GM12878 (cell line): Measurements from ENCODE around the gene AOPEP. TPM values are rescaled to one million over a fixed set of nuclear protein-coding genes. Genes with fewer than 3 reads are reported as not detected.
A peak's percentile ranks its signal among the peaks of the same experiment; 100 is the strongest.

Experiments
- ATAC-seq: fragments of 200-7000 bp; cut with Tn5 transposase; 3 replicates; pipeline ENCODE4 v1.9.1; 2020; ENCODE audit warnings: mild to moderate bottlenecking, moderate library complexity
- BruUV-seq: library from RNA; stranded (reverse); fragments of 400-500 nt; replicated peaks from 2 replicates; lab custom pipeline; 2021; lab: Mats Ljungman, UMichigan
- CTCF ChIA-PET: fragments of 300-600 bp; sonication (Branson Sonifier 250); formaldehyde crosslinking; extraction: SDS; loops from one replicate; lab custom pipeline; 2021; ENCODE audit warnings: inconsistent platforms; lab: Yijun Ruan, JAX
- POLR2A ChIA-PET: fragments of 350-600 bp; formaldehyde crosslinking; extraction: SDS; loops from one replicate; lab custom pipeline; 2021; ENCODE audit warnings: inconsistent platforms; lab: Charles Lee
- RAD21 ChIA-PET: fragments of 300-600 bp; sonication (Branson Sonifier 250); formaldehyde crosslinking; loops from one replicate; lab custom pipeline; 2023; ENCODE audit warnings: antibody characterized with exemption; ENCODE audit not compliant: unreplicated experiment; lab: Charles Lee
- SMC1A ChIA-PET: fragments of 300-600 bp; sonication (Branson Sonifier 250); formaldehyde crosslinking; loops from one replicate; lab custom pipeline; 2023; ENCODE audit not compliant: unreplicated experiment, uncharacterized antibody; lab: Charles Lee
- DNase-seq: peaks from one replicate; pipeline ENCODE4 v3.0.0-alpha.2; 2011; ENCODE audit warnings: low read depth, low spot score
- FAIRE-seq: peaks from 3 replicates; lab custom pipeline; 2011; peaks lifted over from hg19 to GRCh38; lab: Jason Lieb, UNC
- H2AFZ ChIP-seq: 2 replicates; pipeline ENCODE4 v1.6.0; 2011; ENCODE audit warnings: low read depth, low read length, control low read depth; ENCODE audit not compliant: control insufficient read depth
- H3K27ac ChIP-seq: 2 replicates; pipeline ENCODE4 v1.5.1; 2011; ENCODE audit warnings: control low read depth; ENCODE audit not compliant: control insufficient read depth, insufficient read depth
- H3K27me3 ChIP-seq, 2 experiments: replicated peaks in 1 of 2; 2 replicates each; pipeline versions ENCODE4 v1.6.0 to v1.6.1; 2011; ENCODE audit warnings: low read length in 1 of 2; ENCODE audit not compliant: control insufficient read depth in 2 of 2, insufficient read depth in 2 of 2
- H3K36me3 ChIP-seq, 2 experiments: 2 replicates each; pipeline ENCODE4 v1.5.1; 2011; ENCODE audit warnings: low read length in 1 of 2; ENCODE audit not compliant: control insufficient read depth in 2 of 2, insufficient read depth in 2 of 2
- H3K4me1 ChIP-seq: 2 replicates; pipeline ENCODE4 v1.6.1; 2011; ENCODE audit warnings: mild to moderate bottlenecking, low read length, moderate library complexity, mixed read lengths; ENCODE audit not compliant: control insufficient read depth, insufficient read depth
- H3K4me2 ChIP-seq: 2 replicates; pipeline ENCODE4 v1.6.0; 2011; ENCODE audit warnings: control low read depth; ENCODE audit not compliant: control insufficient read depth, insufficient read depth
- H3K4me3 ChIP-seq: fragments of 200-600 bp; sonication (generic); 2 replicates; pipeline ENCODE4 v1.5.1; 2016
- H3K79me2 ChIP-seq: 2 replicates; pipeline ENCODE4 v1.6.0; 2011; ENCODE audit warnings: low read length; ENCODE audit not compliant: control insufficient read depth, insufficient read depth
- H3K9ac ChIP-seq: 2 replicates; pipeline ENCODE4 v1.8.0; 2011; ENCODE audit warnings: low read length, control low read depth, mixed read lengths; ENCODE audit not compliant: control insufficient read depth, insufficient read depth
- H3K9me3 ChIP-seq: replicated peaks from 3 replicates; pipeline ENCODE4 v1.5.1; 2011; ENCODE audit warnings: mild to moderate bottlenecking, low read length; ENCODE audit not compliant: control insufficient read depth, insufficient read depth
- H4K20me1 ChIP-seq: 2 replicates; pipeline ENCODE4 v1.6.0; 2011; ENCODE audit not compliant: control insufficient read depth, insufficient read depth
- ATF7 ChIP-seq: fragments of 450-650 bp; IDR thresholded peaks from 2 replicates; pipeline ENCODE4 v1.6.1; 2016; ENCODE audit warnings: low read depth, mild to moderate bottlenecking
- BMI1 ChIP-seq: fragments of 450-650 bp; IDR thresholded peaks from 2 replicates; pipeline ENCODE4 v1.6.1; 2016; ENCODE audit warnings: mild to moderate bottlenecking, moderate library complexity, borderline replicate concordance
- EP300 ChIP-seq, 2 experiments: fragments of 150-350 bp in 1 of 2; IDR thresholded peaks; 2 replicates each; pipeline ENCODE4 v1.6.1; 2011 to 2012; ENCODE audit warnings: low read depth in 2 of 2, low read length in 2 of 2, borderline replicate concordance in 1 of 2, improper control_type of control experiment in 1 of 2, inconsistent platforms in 1 of 2; ENCODE audit not compliant: control insufficient read depth in 1 of 2
- FOXK2 ChIP-seq: fragments of 450-650 bp; IDR thresholded peaks from 2 replicates; pipeline ENCODE4 v1.6.1; 2017; ENCODE audit warnings: mild to moderate bottlenecking, moderate library complexity
- GATAD2B ChIP-seq: fragments of 450-650 bp; conservative IDR thresholded peaks from 2 replicates; pipeline ENCODE4 v1.6.1; 2017; ENCODE audit warnings: low read depth, mild to moderate bottlenecking, moderate library complexity
- HDAC6 ChIP-seq: fragments of 200-600 bp; sonication (generic); IDR thresholded peaks from one replicate; pipeline ENCODE4 v1.8.0; 2017; ENCODE audit warnings: antibody characterized with exemption; ENCODE audit not compliant: unreplicated experiment
- JUND ChIP-seq: IDR thresholded peaks from 2 replicates; pipeline ENCODE4 v1.6.1; 2012; ENCODE audit warnings: low read depth, mild to moderate bottlenecking, low read length, improper control_type of control experiment, moderate library complexity
- MYB ChIP-seq: fragments of 150-350 bp; IDR thresholded peaks from 2 replicates; pipeline ENCODE4 v1.6.1; 2014; ENCODE audit warnings: mild to moderate bottlenecking, low read depth, low read length, borderline replicate concordance
- NFYA ChIP-seq: IDR thresholded peaks from 2 replicates; pipeline ENCODE4 v1.6.1; 2011; ENCODE audit warnings: low read depth, mild to moderate bottlenecking, low read length, improper control_type of control experiment, borderline replicate concordance
- PML ChIP-seq: IDR thresholded peaks from 2 replicates; pipeline ENCODE4 v1.6.1; 2012; ENCODE audit warnings: low read length, inconsistent platforms
- SIX5 ChIP-seq: IDR thresholded peaks from 2 replicates; pipeline ENCODE4 v1.6.1; 2011; ENCODE audit warnings: mild to moderate bottlenecking, low read depth, low read length, moderate library complexity; ENCODE audit not compliant: severe bottlenecking
- SP1 ChIP-seq: IDR thresholded peaks from one replicate; pipeline ENCODE4 v1.6.1; 2011; ENCODE audit warnings: low read depth, low read length
- TAF1 ChIP-seq: IDR thresholded peaks from 2 replicates; pipeline ENCODE4 v1.6.1; 2011; ENCODE audit warnings: mild to moderate bottlenecking, low read depth, low read length, borderline replicate concordance
- TARDBP ChIP-seq: IDR thresholded peaks from 2 replicates; pipeline ENCODE4 v1.6.1; 2016; ENCODE audit warnings: borderline replicate concordance
- WGBS: methylation state at CpG from one replicate; pipeline ENCODE4 v1.1.6; 2016; ENCODE audit warnings: low lambda C conversion rate; ENCODE audit not compliant: insufficient replicate concordance, insufficient coverage; ENCODE audit errors: missing lambda C conversion rate; 5-methylcytosine and 5-hydroxymethylcytosine counted together
- in situ Hi-C: fragments of 300-500 bp; cut with MboI; formaldehyde crosslinking; loops from 9 replicates; pipeline ENCODE4 v1.14.3; 2018; ENCODE audit warnings: mixed read lengths
- intact Hi-C: fragments of 100-400 bp; cut with micrococcal nuclease; formaldehyde crosslinking; loops from one replicate; pipeline ENCODE4 v1.14.2; 2022; ENCODE audit not compliant: unreplicated experiment
- polyA plus RNA-seq, 11 experiments: library from polyadenylated mRNA; depleted of rRNA in 4 of 11; unstranded in 6 of 11; stranded (reverse) in 5 of 11; fragments of >200 nt; fragmentation: Nextera tagmentation in 4 of 11; fragmentation: Illumina TruSeq in 1 of 11; extraction: Ambion mirVana in 4 of 11; extraction: Trizol in 1 of 11; gene quantifications; 1 replicate in 1 of 11; 2 replicates in 10 of 11; pipeline versions ENCODE4 v1.2.1 to v1.2.3, GENCODE V29; 2011 to 2016; ENCODE audit warnings: inconsistent platforms in 2 of 11, missing spikeins in 2 of 11, low read depth in 1 of 11
- total RNA-seq, 4 experiments: library from RNA; depleted of rRNA in 3 of 4; stranded (reverse); fragments of >200 nt in 3 of 4; fragmentation: Illumina TruSeq in 1 of 4; extraction: Trizol in 1 of 4; gene quantifications; 2 replicates each; pipeline versions ENCODE4 v1.2.1 to v1.2.3, GENCODE V29; 2013 to 2021
- TF ChIP-seq, protein P1 (sequence below): fragments of 450-650 bp; IDR thresholded peaks from 2 replicates; pipeline ENCODE4 v1.6.1; 2016; ENCODE audit warnings: mild to moderate bottlenecking, moderate library complexity, borderline replicate concordance
- TF ChIP-seq, protein P2 (sequence below): IDR thresholded peaks from 2 replicates; pipeline ENCODE4 v1.6.1; 2012; ENCODE audit warnings: mild to moderate bottlenecking, low read depth, low read length

AOPEP gene
- total and polyA plus RNA-seq, 10 of the 15 experiments (the other 5 are each of a cell fraction or from before 2014, with no cell fraction given): 2.3 to 16.9 (median 10.1) TPM

DNA sequence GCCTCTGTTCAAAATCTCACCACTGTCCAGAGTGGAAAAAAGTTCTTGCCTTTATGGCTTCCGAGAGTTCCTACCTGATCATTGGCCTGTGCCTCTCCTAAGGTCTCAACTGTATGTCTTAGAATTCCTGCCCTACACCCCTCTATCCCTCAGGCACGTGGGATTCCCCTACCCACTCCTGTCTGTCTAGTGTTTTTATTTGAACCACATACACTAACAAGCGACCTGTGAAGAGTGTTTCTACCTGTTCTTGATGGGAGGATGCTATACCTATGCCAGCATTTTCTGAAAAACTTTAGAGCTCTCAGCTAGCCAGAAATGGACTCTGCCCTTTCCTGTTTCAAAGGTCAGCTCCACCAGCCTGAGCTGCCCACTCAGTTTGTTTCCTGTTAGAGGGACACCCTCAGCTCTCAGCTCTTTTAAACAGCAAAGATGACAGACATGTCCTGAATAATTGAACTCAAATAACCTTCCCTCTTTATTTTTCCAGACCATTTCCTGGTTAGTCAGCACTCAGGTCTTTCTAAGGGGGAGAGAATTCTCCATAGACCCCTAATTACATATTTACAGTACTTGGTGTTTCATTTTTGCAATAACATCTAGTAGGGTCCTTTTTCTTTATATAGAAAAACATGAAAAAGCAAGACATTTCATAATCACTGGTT lies 214.8 kb downstream of the AOPEP start:
- in situ Hi-C loops (no loop called here), intact Hi-C loops (no loop called here)
- POLR2A ChIA-PET: no interaction called here
- ATAC-seq (peak; percentile 31; the same call in 1 of the 3 replicates), DNase-seq (no peak), FAIRE-seq (no peak)
- H3K9ac ChIP-seq: no peak overlapping the region
- no peak overlapping the region for H3K4me3 ChIP-seq
- no TSS peak for BruUV-seq
- no peaks in the 10 kb centered on the region for H3K36me3 ChIP-seq
- no peaks in the 10 kb centered on the region for H3K79me2 ChIP-seq
- WGBS: 42% methylated on average over 3 of the region's 3 CpGs
- H3K4me2 ChIP-seq: no peak overlapping the region
- H3K9me3 ChIP-seq: no peaks in the 10 kb centered on the region
- no peak overlapping the region for H2AFZ ChIP-seq
- RAD21 ChIA-PET: no interaction called here
- CTCF ChIA-PET: interaction anchor here (1.0 kb wide), 1 partner anchor 24 kb away, joined by 4 read pairs; no protein-coding TSS in a partner anchor
- H3K27me3 ChIP-seq: no peaks in the 10 kb centered on the region
- no peaks in the 10 kb centered on the region for H4K20me1 ChIP-seq
- no peak overlapping the region for H3K27ac ChIP-seq
- no peaks in the 10 kb centered on the region for H3K4me1 ChIP-seq
- SMC1A ChIA-PET: no interaction called here
- no peak for TF ChIP-seq FOXK2
- TF ChIP-seq SP1: no peak
- TF ChIP-seq PML: no peak
- no peak for TF ChIP-seq BMI1
- TF ChIP-seq JUND: no peak
- TF ChIP-seq TAF1: no peak
- TF ChIP-seq, protein P1, sequence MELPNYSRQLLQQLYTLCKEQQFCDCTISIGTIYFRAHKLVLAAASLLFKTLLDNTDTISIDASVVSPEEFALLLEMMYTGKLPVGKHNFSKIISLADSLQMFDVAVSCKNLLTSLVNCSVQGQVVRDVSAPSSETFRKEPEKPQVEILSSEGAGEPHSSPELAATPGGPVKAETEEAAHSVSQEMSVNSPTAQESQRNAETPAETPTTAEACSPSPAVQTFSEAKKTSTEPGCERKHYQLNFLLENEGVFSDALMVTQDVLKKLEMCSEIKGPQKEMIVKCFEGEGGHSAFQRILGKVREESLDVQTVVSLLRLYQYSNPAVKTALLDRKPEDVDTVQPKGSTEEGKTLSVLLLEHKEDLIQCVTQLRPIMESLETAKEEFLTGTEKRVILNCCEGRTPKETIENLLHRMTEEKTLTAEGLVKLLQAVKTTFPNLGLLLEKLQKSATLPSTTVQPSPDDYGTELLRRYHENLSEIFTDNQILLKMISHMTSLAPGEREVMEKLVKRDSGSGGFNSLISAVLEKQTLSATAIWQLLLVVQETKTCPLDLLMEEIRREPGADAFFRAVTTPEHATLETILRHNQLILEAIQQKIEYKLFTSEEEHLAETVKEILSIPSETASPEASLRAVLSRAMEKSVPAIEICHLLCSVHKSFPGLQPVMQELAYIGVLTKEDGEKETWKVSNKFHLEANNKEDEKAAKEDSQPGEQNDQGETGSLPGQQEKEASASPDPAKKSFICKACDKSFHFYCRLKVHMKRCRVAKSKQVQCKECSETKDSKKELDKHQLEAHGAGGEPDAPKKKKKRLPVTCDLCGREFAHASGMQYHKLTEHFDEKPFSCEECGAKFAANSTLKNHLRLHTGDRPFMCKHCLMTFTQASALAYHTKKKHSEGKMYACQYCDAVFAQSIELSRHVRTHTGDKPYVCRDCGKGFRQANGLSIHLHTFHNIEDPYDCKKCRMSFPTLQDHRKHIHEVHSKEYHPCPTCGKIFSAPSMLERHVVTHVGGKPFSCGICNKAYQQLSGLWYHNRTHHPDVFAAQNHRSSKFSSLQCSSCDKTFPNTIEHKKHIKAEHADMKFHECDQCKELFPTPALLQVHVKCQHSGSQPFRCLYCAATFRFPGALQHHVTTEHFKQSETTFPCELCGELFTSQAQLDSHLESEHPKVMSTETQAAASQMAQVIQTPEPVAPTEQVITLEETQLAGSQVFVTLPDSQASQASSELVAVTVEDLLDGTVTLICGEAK: no peak
- TF ChIP-seq ATF7: no peak
- TF ChIP-seq MYB: no peak
- no peak for TF ChIP-seq SIX5
- TF ChIP-seq, protein P2, sequence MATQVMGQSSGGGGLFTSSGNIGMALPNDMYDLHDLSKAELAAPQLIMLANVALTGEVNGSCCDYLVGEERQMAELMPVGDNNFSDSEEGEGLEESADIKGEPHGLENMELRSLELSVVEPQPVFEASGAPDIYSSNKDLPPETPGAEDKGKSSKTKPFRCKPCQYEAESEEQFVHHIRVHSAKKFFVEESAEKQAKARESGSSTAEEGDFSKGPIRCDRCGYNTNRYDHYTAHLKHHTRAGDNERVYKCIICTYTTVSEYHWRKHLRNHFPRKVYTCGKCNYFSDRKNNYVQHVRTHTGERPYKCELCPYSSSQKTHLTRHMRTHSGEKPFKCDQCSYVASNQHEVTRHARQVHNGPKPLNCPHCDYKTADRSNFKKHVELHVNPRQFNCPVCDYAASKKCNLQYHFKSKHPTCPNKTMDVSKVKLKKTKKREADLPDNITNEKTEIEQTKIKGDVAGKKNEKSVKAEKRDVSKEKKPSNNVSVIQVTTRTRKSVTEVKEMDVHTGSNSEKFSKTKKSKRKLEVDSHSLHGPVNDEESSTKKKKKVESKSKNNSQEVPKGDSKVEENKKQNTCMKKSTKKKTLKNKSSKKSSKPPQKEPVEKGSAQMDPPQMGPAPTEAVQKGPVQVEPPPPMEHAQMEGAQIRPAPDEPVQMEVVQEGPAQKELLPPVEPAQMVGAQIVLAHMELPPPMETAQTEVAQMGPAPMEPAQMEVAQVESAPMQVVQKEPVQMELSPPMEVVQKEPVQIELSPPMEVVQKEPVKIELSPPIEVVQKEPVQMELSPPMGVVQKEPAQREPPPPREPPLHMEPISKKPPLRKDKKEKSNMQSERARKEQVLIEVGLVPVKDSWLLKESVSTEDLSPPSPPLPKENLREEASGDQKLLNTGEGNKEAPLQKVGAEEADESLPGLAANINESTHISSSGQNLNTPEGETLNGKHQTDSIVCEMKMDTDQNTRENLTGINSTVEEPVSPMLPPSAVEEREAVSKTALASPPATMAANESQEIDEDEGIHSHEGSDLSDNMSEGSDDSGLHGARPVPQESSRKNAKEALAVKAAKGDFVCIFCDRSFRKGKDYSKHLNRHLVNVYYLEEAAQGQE: no peak
- TF ChIP-seq TARDBP: no peak
- TF ChIP-seq HDAC6: no peak
- TF ChIP-seq NFYA: no peak
- no peak for TF ChIP-seq GATAD2B
- no peak for TF ChIP-seq EP300 (IDR thresholded peaks at IDR 0.05; ENCODE audit: borderline replicate concordance in 1 of 2, control insufficient read depth in 1 of 2, low read depth in 2 of 2, low read length in 2 of 2)
